K562 (cell line): ENCODE data around the gene EHD3. TPM values are rescaled to one million over a fixed set of nuclear protein-coding genes. Genes with fewer than 3 reads are reported as not detected.

Experiments used
- ATAC-seq: fragments of 200-7000 bp; cut with Tn5 transposase; 3 replicates; pipeline ENCODE4 v1.9.1; 2020; ENCODE audit warnings: moderate library complexity
- BruUV-seq: library from RNA; stranded (reverse); fragments of 400-500 nt; replicated peaks from 2 replicates; lab custom pipeline; 2021; lab: Mats Ljungman, UMichigan
- CTCF ChIA-PET: fragments of 300-600 bp; formaldehyde crosslinking; extraction: SDS; loops from one replicate; lab custom pipeline; 2021; ENCODE audit warnings: low intra/inter-chr PET ratio; lab: Yijun Ruan, JAX
- POLR2A ChIA-PET: fragments of 300-600, 350-650 bp; sonication (Branson Sonifier 250); formaldehyde crosslinking; extraction: SDS; loops from one replicate; lab custom pipeline; 2021; ENCODE audit warnings: antibody characterized with exemption, inconsistent platforms; lab: Yijun Ruan, JAX
- DNase-seq, 4 experiments: peaks; one replicate each; pipeline versions ENCODE4 v3.0.0 to v3.0.0-alpha.2; 2011 to 2018; ENCODE audit warnings: low spot score in 3 of 4, mixed read lengths in 3 of 4; ENCODE audit errors: extremely low read depth in 1 of 4
- FAIRE-seq: peaks from 2 replicates; lab custom pipeline; 2011; peaks lifted over from hg19 to GRCh38; lab: Jason Lieb, UNC
- H2AFZ ChIP-seq: 2 replicates; pipeline ENCODE4 v1.6.0; 2011; ENCODE audit warnings: low read depth, low read length, control low read depth, inconsistent platforms
- H3K27ac ChIP-seq: fragments of 200-600 bp; 3 replicates; pipeline ENCODE4 v1.8.0; 2011; ENCODE audit warnings: low read depth, mild to moderate bottlenecking, control low read depth, inconsistent platforms, low read length, moderate library complexity, mixed read lengths; ENCODE audit errors: extremely low read depth
- H3K27me3 ChIP-seq, 2 experiments: fragments of 300-600 bp in 1 of 2; 2 replicates in 1 of 2; 3 replicates in 1 of 2; pipeline versions ENCODE4 v1.6.0 to v1.8.0; 2011; ENCODE audit warnings: inconsistent platforms in 2 of 2, low read length in 2 of 2, mild to moderate bottlenecking in 1 of 2, mixed read lengths in 1 of 2, moderate library complexity in 1 of 2; ENCODE audit not compliant: control insufficient read depth in 2 of 2, insufficient read depth in 2 of 2
- H3K36me3 ChIP-seq: fragments of 300-600 bp; 3 replicates; pipeline ENCODE4 v1.8.0; 2011; ENCODE audit warnings: mild to moderate bottlenecking, low read length, inconsistent platforms; ENCODE audit not compliant: control insufficient read depth, insufficient read depth
- H3K4me1 ChIP-seq, 2 experiments: fragments of 200-600 bp in 1 of 2; replicated peaks in 1 of 2; 2 replicates in 1 of 2; 3 replicates in 1 of 2; pipeline versions ENCODE4 v1.5.1 to v1.8.0; 2011; ENCODE audit warnings: inconsistent platforms in 2 of 2, low read length in 2 of 2, mild to moderate bottlenecking in 1 of 2, mixed read lengths in 1 of 2, moderate library complexity in 1 of 2; ENCODE audit not compliant: control insufficient read depth in 2 of 2, insufficient read depth in 2 of 2
- H3K4me2 ChIP-seq: 2 replicates; pipeline ENCODE4 v1.6.1; 2011; ENCODE audit warnings: low read length, control low read depth, inconsistent platforms, mixed read lengths; ENCODE audit not compliant: insufficient read depth
- H3K4me3 ChIP-seq: fragments of 200-600 bp; sonication (generic), shearing (Covaris generic); 2 replicates; pipeline ENCODE4 v1.5.1; 2016; ENCODE audit warnings: control low read depth, inconsistent platforms
- H3K79me2 ChIP-seq: fragments of 200-600 bp; 3 replicates; pipeline ENCODE4 v1.8.0; 2011; ENCODE audit warnings: low read length, inconsistent platforms; ENCODE audit not compliant: control insufficient read depth, insufficient read depth
- H3K9ac ChIP-seq, 2 experiments: 2 replicates each; pipeline versions ENCODE4 v1.6.0 to v1.6.1; 2011; ENCODE audit warnings: low read depth in 2 of 2, low read length in 2 of 2, control low read depth in 1 of 2, inconsistent platforms in 1 of 2, mild to moderate bottlenecking in 1 of 2, mixed read lengths in 1 of 2; ENCODE audit not compliant: insufficient read depth in 1 of 2
- H3K9me1 ChIP-seq: one replicate; pipeline ENCODE4 v1.6.0; 2011; ENCODE audit warnings: inconsistent platforms, mild to moderate bottlenecking, low read length, moderate library complexity; ENCODE audit not compliant: control insufficient read depth, insufficient read depth
- H3K9me3 ChIP-seq: replicated peaks from 2 replicates; pipeline ENCODE4 v1.5.1; 2011; ENCODE audit warnings: low read depth, low read length, inconsistent platforms; ENCODE audit not compliant: control insufficient read depth, insufficient read depth
- H4K20me1 ChIP-seq: replicated peaks from 2 replicates; pipeline ENCODE4 v1.6.1; 2011; ENCODE audit warnings: low read length, inconsistent platforms, mixed read lengths; ENCODE audit not compliant: control insufficient read depth, insufficient read depth
- BRD9 ChIP-seq: fragments of 450-650 bp; IDR thresholded peaks from 2 replicates; pipeline ENCODE4 v1.6.1; 2018; ENCODE audit warnings: low read depth; ENCODE audit not compliant: partially characterized antibody
- DNMT1 ChIP-seq: fragments of 450-650 bp; IDR thresholded peaks from 2 replicates; pipeline ENCODE4 v1.6.1; 2016; ENCODE audit warnings: antibody characterized with exemption, mild to moderate bottlenecking
- NCOA1 ChIP-seq: fragments of 450-650 bp; IDR thresholded peaks from 2 replicates; pipeline ENCODE4 v1.6.1; 2016; ENCODE audit warnings: low read depth
- WHSC1 ChIP-seq: IDR thresholded peaks from one replicate; pipeline ENCODE4 v1.6.1; 2012; ENCODE audit warnings: low read length, control low read depth, inconsistent platforms
- ZKSCAN3 ChIP-seq: fragments of 250-450 bp; sonication (Bioruptor Pico); IDR thresholded peaks from 2 replicates; pipeline ENCODE4 v1.4.0; 2020
- WGBS: fragments of 100-300 bp; shearing (Covaris generic); methylation state at CpG from one replicate; pipeline ENCODE4 v1.1.6; 2016; ENCODE audit warnings: low coverage, mixed read lengths; ENCODE audit not compliant: insufficient coverage; ENCODE audit errors: missing lambda C conversion rate; 5-methylcytosine and 5-hydroxymethylcytosine counted together
- in situ Hi-C: fragments of 300-500 bp; cut with MboI; formaldehyde crosslinking; loops from 4 replicates; pipeline ENCODE4 v1.15.0; 2018; ENCODE audit warnings: inconsistent platforms, mixed read lengths
- intact Hi-C: fragments of 100-400 bp; cut with micrococcal nuclease; formaldehyde crosslinking; loops from 2 replicates; pipeline ENCODE4 v1.14.2; 2022
- polyA plus RNA-seq, 8 experiments: library from polyadenylated mRNA; depleted of rRNA in 4 of 8; stranded (reverse) in 5 of 8; unstranded in 3 of 8; fragments of >200 nt; fragmentation: Nextera tagmentation in 2 of 8; fragmentation: Illumina TruSeq in 1 of 8; extraction: Ambion mirVana in 2 of 8; extraction: Trizol in 1 of 8; gene quantifications; 2 replicates each; pipeline versions ENCODE4 v1.2.1 to v1.2.3, GENCODE V29; 2011 to 2014; ENCODE audit warnings: inconsistent platforms in 1 of 8, missing spikeins in 1 of 8
- total RNA-seq, 7 experiments: library from RNA; depleted of rRNA in 6 of 7; stranded (reverse); fragments of >200 nt in 6 of 7; fragmentation: Illumina TruSeq in 2 of 7; extraction: Trizol in 2 of 7; gene quantifications; 2 replicates each; pipeline versions ENCODE4 v1.2.1 to v1.2.3, GENCODE V29; 2011 to 2021; ENCODE audit warnings: low replicate concordance in 1 of 7

EHD3 gene
- total and polyA plus RNA-seq, 9 of the 15 experiments (the other 6 are each of a cell fraction or from before 2014, with no cell fraction given): under 0.01 to 0.04 (median 0.03) TPM; not detected in 3

DNA sequence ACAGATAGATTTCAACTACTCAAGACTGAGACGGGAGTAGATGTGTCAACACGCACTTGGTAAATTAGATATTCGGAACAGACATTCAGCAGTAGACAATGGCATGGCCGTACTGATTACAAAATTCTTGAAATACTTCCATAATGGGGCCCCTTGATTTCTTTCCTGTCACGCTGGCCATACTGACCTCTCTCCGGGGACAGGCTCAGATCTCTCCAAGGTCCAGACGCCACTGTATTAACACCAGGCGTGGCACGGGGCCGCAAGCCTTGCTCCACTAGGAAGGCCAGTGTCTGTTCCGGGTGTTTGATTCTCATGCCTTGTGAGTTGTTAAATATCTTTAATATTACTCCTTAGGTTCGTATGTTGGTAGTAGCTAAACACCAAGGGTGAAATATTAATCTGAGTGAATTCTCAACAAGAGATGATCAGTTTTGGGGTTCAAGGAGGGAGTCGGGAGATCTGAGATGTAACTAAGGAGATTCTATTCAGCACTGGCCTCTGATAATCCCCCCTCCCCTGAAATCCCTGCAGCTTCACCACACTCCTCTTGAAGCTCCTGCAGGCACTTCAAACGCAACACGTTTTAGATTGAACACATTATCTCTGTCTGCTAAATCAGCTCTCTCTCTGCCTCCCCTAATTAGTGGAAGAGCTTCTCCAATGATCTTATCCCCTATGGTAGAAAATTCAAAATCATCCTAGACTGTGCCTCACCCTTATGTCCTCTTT lies 2.2 kb upstream of the EHD3 start:
- H3K4me2 ChIP-seq: no peak overlapping the region
- H3K4me3 ChIP-seq: no peak overlapping the region
- H3K9me3 ChIP-seq: no peaks in the 10 kb centered on the region
- no peak overlapping the region for H2AFZ ChIP-seq
- in situ Hi-C loops: no loop called here
- peaks cover 3 to 30% of the 10 kb centered on the region in 2 experiments; a peak in 3 of 5 replicates for H3K27me3 ChIP-seq
- intact Hi-C loops: loop anchor here (10.0 kb wide), 1 partner anchor 103 kb away; no protein-coding TSS in a partner anchor
- H3K4me1 ChIP-seq: peaks cover 0 to 11% of the 10 kb centered on the region in 2 experiments; a peak in 3 of 5 replicates
- H3K79me2 ChIP-seq: no peaks in the 10 kb centered on the region
- FAIRE-seq: no peak
- no peaks in the 10 kb centered on the region for H3K36me3 ChIP-seq
- no peak for ATAC-seq
- 0% methylated on average over 15 of the region's 15 CpGs for WGBS
- no peak for DNase-seq
- no peak overlapping the region for H3K9ac ChIP-seq
- H3K9me1 ChIP-seq: no peaks in the 10 kb centered on the region
- CTCF ChIA-PET: no interaction called here
- POLR2A ChIA-PET: no interaction called here
- no peaks in the 10 kb centered on the region for H4K20me1 ChIP-seq
- TF ChIP-seq ZKSCAN3: no peak
- no peak for TF ChIP-seq NCOA1
- BruUV-seq: no TSS peak
- H3K27ac ChIP-seq: no peak overlapping the region

DNA sequence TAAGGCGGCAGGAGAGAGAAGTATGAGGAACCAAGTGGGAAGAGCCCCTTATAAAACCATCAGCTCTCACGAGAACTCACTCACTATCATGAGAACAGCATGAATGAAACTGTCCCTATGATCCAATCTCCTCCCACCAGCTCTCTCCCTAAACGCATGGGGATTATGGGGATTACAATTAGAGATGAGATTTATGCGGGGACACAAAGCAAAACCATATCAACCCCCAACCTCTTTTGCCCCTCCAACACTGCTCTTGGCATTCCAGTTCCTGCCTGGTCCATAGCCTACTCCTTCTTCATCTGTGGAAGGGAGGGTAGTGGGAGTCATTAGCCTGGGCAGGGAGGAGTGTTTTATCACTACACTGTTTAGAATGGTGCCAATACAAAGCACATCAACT lies 1.4 kb upstream of the EHD3 start:
- DNase-seq (no peak), FAIRE-seq (no peak), ATAC-seq (no peak)
- Histone ChIP-seq H3K9ac (no peak overlapping the region), H2AFZ (no peak overlapping the region), H3K79me2 (no peaks in the 10 kb centered on the region), H3K4me1 (peaks cover 0 to 11% of the 10 kb centered on the region in 2 experiments; a peak in 3 of 5 replicates), H3K9me3 (no peaks in the 10 kb centered on the region), H3K27me3 (peaks cover 3 to 25% of the 10 kb centered on the region in 2 experiments; a peak in 2 of 5 replicates), H3K4me2 (no peak overlapping the region), H3K36me3 (no peaks in the 10 kb centered on the region), H3K9me1 (no peaks in the 10 kb centered on the region), H4K20me1 (no peaks in the 10 kb centered on the region), H3K27ac (no peak overlapping the region), H3K4me3 (no peak overlapping the region)
- ChIA-PET POLR2A (no interaction called here), CTCF (no interaction called here)
- in situ Hi-C loops (no loop called here), intact Hi-C loops (loop anchor here (10.0 kb wide), 1 partner anchor 102 kb away; no protein-coding TSS in a partner anchor)
- no TSS peak for BruUV-seq
- 4% methylated on average over 4 of the region's 4 CpGs for WGBS
- no peak for TF ChIP-seq WHSC1
- TF ChIP-seq BRD9: no peak
- no peak for TF ChIP-seq DNMT1
